Ascending aorta (tissue), 2 donors: ENCODE results near the gene INAVA. TPM values are rescaled to one million over a fixed set of nuclear protein-coding genes. Genes with fewer than 3 reads are reported as not detected.
A peak's percentile ranks its signal among the peaks of the same experiment; 100 is the strongest.

Source experiments
- DNase-seq, 2 donors: peaks; one replicate each; pipeline ENCODE4 v3.0.0-alpha.2; 2019; ENCODE audit warnings: low spot score in 2 of 2
- H3K27ac ChIP-seq, 2 donors: fragments of 200-600 bp; sonication (generic); one replicate each; pipeline ENCODE4 v1.5.1; 2016 to 2017; ENCODE audit warnings: mild to moderate bottlenecking in 1 of 2
- H3K27me3 ChIP-seq: fragments of 200-600 bp; sonication (generic); one replicate; pipeline ENCODE4 v1.5.1; 2017
- H3K36me3 ChIP-seq, 2 donors: fragments of 200-600 bp; sonication (generic); one replicate each; pipeline ENCODE4 v1.5.1; 2016
- H3K4me1 ChIP-seq, 2 donors: fragments of 200-600 bp; sonication (generic); one replicate each; pipeline ENCODE4 v1.5.1; 2016 to 2017; ENCODE audit warnings: mild to moderate bottlenecking in 1 of 2
- H3K4me3 ChIP-seq, 2 donors: fragments of 200-600 bp; sonication (generic); one replicate each; pipeline ENCODE4 v1.5.1; 2016 to 2017; ENCODE audit warnings: mild to moderate bottlenecking in 1 of 2
- H3K9me3 ChIP-seq, 2 donors: fragments of 200-600 bp; sonication (generic); one replicate each; pipeline ENCODE4 v1.5.1; 2016
- CTCF ChIP-seq, 3 experiments: fragments of 200-600 bp in 2 of 3; fragments of 450-650 bp in 1 of 3; sonication (generic) in 2 of 3; IDR thresholded peaks; one replicate each; pipeline ENCODE4 v1.5.1; 2016 to 2019; ENCODE audit warnings: antibody characterized with exemption in 3 of 3, mild to moderate bottlenecking in 1 of 3, moderate library complexity in 1 of 3
- intact Hi-C: fragments of 100-400 bp; cut with DNase I; formaldehyde crosslinking; loops from one replicate; pipeline ENCODE4 v1.15.1; 2023
- total RNA-seq: library from RNA; depleted of rRNA; stranded (reverse); fragments of >200 nt; gene quantifications from one replicate; pipeline ENCODE4 v1.1.0, GENCODE V29; 2016

The INAVA gene
- total RNA-seq, 1 donor from 2014 or later = not detected

- H3K27me3 ChIP-seq = no peaks in the 10 kb centered on the region
- H3K9me3 ChIP-seq = no peaks in the 10 kb centered on the region
- no peak for TF ChIP-seq CTCF (IDR thresholded peaks at IDR 0.05)
- H3K27ac ChIP-seq = no peak overlapping the region
- H3K4me3 ChIP-seq = no peak overlapping the region
- peaks cover 0 to 16% of the 10 kb centered on the region in 2 donors for H3K36me3 ChIP-seq
- DNase-seq = no peak
- intact Hi-C loops = no loop called here
- no peaks in the 10 kb centered on the region for H3K4me1 ChIP-seq
Observed at GRCh38 chr1:200866521-200866920, 28.2 kb upstream of the INAVA start.

- Histone ChIP-seq H3K27me3 (no peaks in the 10 kb centered on the region), H3K9me3 (no peaks in the 10 kb centered on the region), H3K4me3 (no peak overlapping the region), H3K4me1 (no peaks in the 10 kb centered on the region), H3K36me3 (peaks cover 0 to 16% of the 10 kb centered on the region in 2 donors), H3K27ac (no peak overlapping the region)
- DNase-seq = no peak
- intact Hi-C loops = no loop called here
- no peak for TF ChIP-seq CTCF (IDR thresholded peaks at IDR 0.05)
Observed at GRCh38 chr1:200867018-200867811, 27.5 kb upstream of the INAVA start.

DNA sequence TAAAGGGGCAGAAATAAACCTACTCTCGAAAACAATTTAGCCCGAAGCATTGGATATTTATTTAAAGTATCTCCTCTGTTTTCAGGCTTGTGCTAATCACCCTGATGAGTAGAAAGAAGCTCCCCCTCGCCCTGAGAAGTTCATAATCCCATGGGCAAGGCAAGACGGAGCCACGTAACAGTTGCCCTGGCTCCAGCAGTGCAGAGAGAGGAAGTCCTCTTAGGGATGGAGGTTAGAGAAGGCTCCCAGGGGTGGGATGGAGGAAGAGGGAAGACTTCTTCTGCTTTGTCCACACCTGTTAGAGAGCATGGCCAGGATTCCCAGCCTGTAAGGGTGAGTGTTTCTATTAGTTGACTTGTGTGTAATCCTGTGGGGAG is 25.3 kb upstream of the INAVA start:
- no peak for TF ChIP-seq CTCF (IDR thresholded peaks at IDR 0.05)
- no peaks in the 10 kb centered on the region for H3K27me3 ChIP-seq
- H3K36me3 ChIP-seq = no peaks in the 10 kb centered on the region
- no peak for DNase-seq
- intact Hi-C loops = no loop called here
- no peak overlapping the region for H3K4me3 ChIP-seq
- H3K27ac ChIP-seq = no peak overlapping the region
- H3K4me1 ChIP-seq = peaks cover 9 to 10% of the 10 kb centered on the region in 2 donors
- H3K9me3 ChIP-seq = no peaks in the 10 kb centered on the region

- intact Hi-C loops = no loop called here
- Histone ChIP-seq H3K27ac (no peak overlapping the region), H3K36me3 (no peaks in the 10 kb centered on the region), H3K27me3 (no peaks in the 10 kb centered on the region), H3K9me3 (no peaks in the 10 kb centered on the region), H3K4me3 (no peak overlapping the region), H3K4me1 (peaks cover 9 to 10% of the 10 kb centered on the region in 2 donors)
- TF ChIP-seq CTCF (IDR thresholded peaks at IDR 0.05) = no peak
- no peak for DNase-seq
Observed at GRCh38 chr1:200869753-200870391, 24.8 kb upstream of the INAVA start.

DNA sequence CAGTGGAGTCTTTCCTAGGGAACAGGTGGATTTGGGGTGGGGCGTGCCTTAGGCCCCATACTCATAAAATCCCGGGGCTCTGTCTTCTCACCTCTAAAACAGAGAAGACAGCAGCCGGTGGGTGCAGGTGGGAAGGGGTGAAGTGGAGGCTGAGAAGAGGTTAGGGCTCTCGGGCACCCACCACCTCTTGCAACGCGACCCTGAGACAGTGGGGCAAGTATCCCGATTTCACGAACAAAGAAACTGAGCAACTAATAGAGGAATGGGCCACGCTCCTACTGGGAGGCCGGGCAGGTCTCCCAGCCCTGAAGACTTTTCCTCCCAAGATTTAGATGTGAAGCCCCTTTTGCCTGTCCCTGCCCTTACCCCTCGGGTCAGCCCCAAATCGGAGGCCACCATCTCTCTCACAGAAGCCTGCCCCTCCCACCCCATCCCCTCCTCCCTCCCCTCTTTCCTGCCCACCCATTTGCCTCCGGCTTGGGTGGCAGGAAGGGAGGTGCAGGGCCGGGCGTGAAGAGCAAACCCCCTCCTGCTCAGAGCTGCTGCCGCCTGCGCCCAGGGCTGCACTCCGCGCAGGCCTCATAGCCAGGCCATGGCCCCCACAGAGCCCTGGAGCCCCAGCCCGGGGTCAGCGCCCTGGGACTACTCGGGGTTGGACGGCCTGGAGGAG is 22.1 kb upstream of the INAVA start, which contains the start of gene GPR25:
Gene GPR25 (plus strand): TSS at position 536 of the 670 bp plus-strand sequence. CDS start 57 bp downstream, at position 593.
- Histone ChIP-seq H3K27me3 (no peaks in the 10 kb centered on the region), H3K36me3 (no peaks in the 10 kb centered on the region), H3K4me3 (peak within 1 kb of the TSS; percentile 46 to 53), H3K9me3 (no peaks in the 10 kb centered on the region), H3K27ac (no peak within 1 kb of the TSS), H3K4me1 (peaks cover 9 to 10% of the 10 kb centered on the region in 2 donors)
- intact Hi-C loops = no loop called here
- no peak for TF ChIP-seq CTCF (IDR thresholded peaks at IDR 0.05)
- peak in 1 of 2 donors; percentile 48 for DNase-seq
